Activated naive CD8-positive, alpha-beta T cell treated with anti-CD3 and anti-CD28 coated beads, Interleukin-2, amount 10 ng/mL, durations not matched to agents 7 days and 5 days (primary cell): ENCODE measurements around the gene L3MBTL1. TPM values are rescaled to one million over a fixed set of nuclear protein-coding genes. Genes with fewer than 3 reads are reported as not detected.
"Not testable (repeated sequence)": the region's sequence is repeated elsewhere in the genome, so short reads cannot be mapped to it uniquely, and the experiment has no call there.

ENCODE experiments used
- ATAC-seq: fragments of 150-1000 bp; cut with Tn5 transposase; one replicate; pipeline ENCODE4 v1.10.0; 2021; ENCODE audit warnings: low read depth, moderate library complexity
- POLR2A ChIA-PET: fragments of 350-600 bp; sonication (Branson Sonifier 250); formaldehyde crosslinking; loops from one replicate; lab custom pipeline; 2021; ENCODE audit warnings: antibody characterized with exemption; lab: Charles Lee
- DNase-seq: peaks from one replicate; pipeline ENCODE4 v3.0.0; 2021
- H3K27ac Mint-ChIP-seq: one replicate; pipeline ENCODE4 v1.8.0; 2022; ENCODE audit warnings: mild to moderate bottlenecking, mixed read lengths
- H3K27me3 Mint-ChIP-seq: one replicate; pipeline ENCODE4 v1.8.0; 2022; ENCODE audit warnings: mild to moderate bottlenecking, moderate library complexity, mixed read lengths
- H3K36me3 Mint-ChIP-seq: one replicate; pipeline ENCODE4 v1.8.0; 2021; ENCODE audit warnings: mild to moderate bottlenecking, mixed read lengths
- H3K4me1 Mint-ChIP-seq: one replicate; pipeline ENCODE4 v1.8.0; 2021; ENCODE audit warnings: mixed read lengths
- H3K4me3 Mint-ChIP-seq: one replicate; pipeline ENCODE4 v1.8.0; 2022; ENCODE audit warnings: mild to moderate bottlenecking, moderate library complexity, mixed read lengths
- H3K9me3 Mint-ChIP-seq: one replicate; pipeline ENCODE4 v1.8.0; 2021; ENCODE audit warnings: mixed read lengths
- total RNA-seq, 2 experiments: library from RNA; stranded (reverse); gene quantifications; one replicate each; pipeline ENCODE4 v1.2.3, GENCODE V29; 2021

Gene L3MBTL1
- total RNA-seq, 2 experiments from 2014 or later, result 10.6 to 13.7 TPM

DNA sequence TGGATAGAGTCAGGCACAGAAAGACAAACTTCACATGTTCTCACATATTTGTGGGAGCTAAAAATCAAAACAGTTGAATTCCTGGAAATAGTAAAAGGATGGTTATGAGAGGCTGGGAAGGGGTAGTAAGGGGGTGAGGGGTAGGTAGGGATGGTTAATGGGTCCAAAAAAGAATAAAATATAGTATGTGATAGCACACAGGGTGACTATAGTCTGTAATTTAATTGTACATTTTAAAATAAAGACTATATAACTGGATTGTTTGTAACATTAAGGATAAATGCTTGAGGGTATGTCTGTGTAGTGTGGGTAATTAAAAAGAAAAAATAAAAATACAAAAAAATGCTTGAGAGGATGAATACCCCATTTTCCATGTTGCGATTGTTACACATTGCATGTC, 39.9 kb upstream of the L3MBTL1 start:
- peaks cover 5% of the 10 kb centered on the region for H3K4me1 Mint-ChIP-seq
- peaks cover 20% of the 10 kb centered on the region for H3K36me3 Mint-ChIP-seq
- no peak overlapping the region for H3K27ac Mint-ChIP-seq
- DNase-seq (no peak), ATAC-seq (no peak)
- no peaks in the 10 kb centered on the region for H3K9me3 Mint-ChIP-seq
- H3K27me3 Mint-ChIP-seq, result no peaks in the 10 kb centered on the region
- POLR2A ChIA-PET, result no interaction called here
- no peak overlapping the region for H3K4me3 Mint-ChIP-seq

- H3K9me3 Mint-ChIP-seq, result no peaks in the 10 kb centered on the region
- peaks cover 2% of the 10 kb centered on the region for H3K36me3 Mint-ChIP-seq
- H3K4me3 Mint-ChIP-seq, result no peak overlapping the region
- peaks cover 7% of the 10 kb centered on the region for H3K27me3 Mint-ChIP-seq
- ATAC-seq (no peak), DNase-seq (no peak)
- POLR2A ChIA-PET, result no interaction called here
- H3K27ac Mint-ChIP-seq, result no peak overlapping the region
- peaks cover 2% of the 10 kb centered on the region for H3K4me1 Mint-ChIP-seq
These were observed 34.7 kb upstream of the L3MBTL1 start for GRCh38 chr20:43472671-43473380.

- peaks cover 10% of the 10 kb centered on the region for H3K27me3 Mint-ChIP-seq
- POLR2A ChIA-PET, result no interaction called here
- H3K9me3 Mint-ChIP-seq, result no peaks in the 10 kb centered on the region
- peaks cover 2% of the 10 kb centered on the region for H3K36me3 Mint-ChIP-seq
- no peak overlapping the region for H3K27ac Mint-ChIP-seq
- no peak overlapping the region for H3K4me3 Mint-ChIP-seq
- no peak for DNase-seq
- peaks cover 2% of the 10 kb centered on the region for H3K4me1 Mint-ChIP-seq
- ATAC-seq, result no peak
These were observed 34.2 kb upstream of the L3MBTL1 start for GRCh38 chr20:43473381-43473704.

DNA sequence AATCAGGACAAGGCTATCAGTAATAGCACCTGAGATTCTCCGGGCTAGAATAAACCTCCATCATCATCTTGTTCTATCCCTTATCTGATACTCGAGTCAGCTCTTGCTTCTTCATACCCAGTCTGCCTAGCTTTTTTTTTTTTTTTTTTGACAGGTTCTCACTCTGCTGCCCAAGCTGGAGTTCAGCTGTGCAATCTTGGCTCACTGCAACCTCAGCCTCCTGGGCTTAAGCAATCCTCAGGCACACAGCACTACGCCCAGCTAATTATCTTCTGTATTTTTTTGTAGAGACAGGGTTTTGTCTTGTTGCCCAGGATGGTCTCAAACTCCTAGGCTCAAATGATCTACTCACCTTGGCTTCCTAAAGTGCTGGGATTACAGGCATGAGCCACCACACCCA, 30.3 kb upstream of the L3MBTL1 start:
- Mint-ChIP-seq H3K9me3 (no peaks in the 10 kb centered on the region), H3K27ac (no peak overlapping the region), H3K4me3 (no peak overlapping the region), H3K36me3 (no peaks in the 10 kb centered on the region), H3K4me1 (peaks cover 2% of the 10 kb centered on the region), H3K27me3 (peaks cover 19% of the 10 kb centered on the region)
- POLR2A ChIA-PET, result no interaction called here
- DNase-seq (no peak), ATAC-seq (no peak)

DNA sequence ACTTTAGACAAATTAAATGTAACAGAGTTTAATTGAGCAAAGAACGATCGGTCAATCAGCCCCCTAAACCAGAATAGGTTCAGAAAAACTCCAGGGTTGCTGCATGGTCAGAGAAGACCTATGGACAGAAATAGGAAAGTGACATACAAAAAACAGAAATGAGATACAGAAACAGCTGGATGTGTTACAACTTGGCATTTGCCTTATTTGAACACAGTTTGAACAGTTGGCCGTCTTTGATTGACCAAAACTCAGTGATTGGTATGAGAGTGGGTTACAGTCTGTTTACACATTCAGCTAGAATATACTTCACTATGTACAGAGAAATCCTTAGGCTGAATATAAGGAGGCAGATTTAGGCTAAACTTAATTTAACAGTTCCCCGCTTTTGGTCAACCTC, 29.9 kb upstream of the L3MBTL1 start:
- Mint-ChIP-seq H3K27ac (no peak overlapping the region), H3K4me1 (peaks cover 2% of the 10 kb centered on the region), H3K36me3 (no peaks in the 10 kb centered on the region), H3K4me3 (no peak overlapping the region), H3K27me3 (peaks cover 19% of the 10 kb centered on the region), H3K9me3 (no peaks in the 10 kb centered on the region)
- POLR2A ChIA-PET, result no interaction called here
- ATAC-seq (no peak), DNase-seq (no peak)

DNA sequence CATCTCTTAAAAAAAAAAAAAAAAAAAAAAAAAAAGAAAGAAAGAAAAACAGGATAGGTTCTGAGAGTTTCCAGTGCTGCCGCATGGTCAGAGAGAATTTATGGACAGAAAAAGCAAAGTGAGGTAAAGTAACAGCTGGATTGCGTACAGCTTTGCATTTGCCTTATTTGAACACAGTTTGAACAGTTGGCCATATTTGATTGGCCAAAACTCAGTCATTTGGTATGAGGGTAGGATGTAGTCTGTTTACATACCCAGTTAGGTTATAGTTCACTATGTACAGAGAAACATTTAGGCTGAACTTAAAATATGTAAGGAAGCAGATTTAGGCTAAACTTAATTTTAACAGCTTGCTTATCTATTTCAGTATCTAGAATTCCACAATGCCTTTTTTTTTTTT, 17.5 kb upstream of the L3MBTL1 start:
- no peak for DNase-seq
- H3K27me3 Mint-ChIP-seq, result peaks cover 5% of the 10 kb centered on the region
- H3K4me1 Mint-ChIP-seq, result peaks cover 2% of the 10 kb centered on the region
- H3K27ac Mint-ChIP-seq, result no peak overlapping the region
- H3K4me3 Mint-ChIP-seq, result no peak overlapping the region
- POLR2A ChIA-PET, result no interaction called here
- no peak for ATAC-seq
- peaks cover 11% of the 10 kb centered on the region for H3K9me3 Mint-ChIP-seq
- no peaks in the 10 kb centered on the region for H3K36me3 Mint-ChIP-seq

- H3K4me3 Mint-ChIP-seq, result no peak overlapping the region
- peaks cover 4% of the 10 kb centered on the region for H3K27me3 Mint-ChIP-seq
- ATAC-seq (no peak), DNase-seq (no peak)
- peaks cover 2% of the 10 kb centered on the region for H3K4me1 Mint-ChIP-seq
- no peaks in the 10 kb centered on the region for H3K36me3 Mint-ChIP-seq
- no peak overlapping the region for H3K27ac Mint-ChIP-seq
- peaks cover 11% of the 10 kb centered on the region for H3K9me3 Mint-ChIP-seq
- POLR2A ChIA-PET, result no interaction called here
These were observed 15.4 kb upstream of the L3MBTL1 start for GRCh38 chr20:43492101-43492500.

DNA sequence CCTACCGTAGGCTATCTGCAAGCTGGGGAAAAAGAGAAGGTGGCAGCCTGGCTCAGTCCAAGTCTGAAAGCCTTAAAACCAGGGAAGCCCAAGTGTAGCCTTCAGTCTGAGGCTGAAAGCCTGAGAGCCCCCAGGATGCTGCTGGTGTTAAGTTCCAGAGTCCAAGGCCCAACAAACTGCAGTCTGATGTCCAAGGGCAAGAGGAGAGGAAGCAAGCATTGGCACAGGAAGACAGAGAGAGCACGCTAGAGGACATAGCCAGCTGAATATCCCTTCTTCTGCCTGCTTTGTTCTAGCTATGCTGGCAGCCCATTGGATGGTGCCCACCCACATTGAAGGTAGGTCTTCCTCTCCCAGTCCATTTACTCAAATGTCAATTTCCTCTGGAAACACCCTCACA, 12.1 kb upstream of the L3MBTL1 start:
- no peak overlapping the region for H3K27ac Mint-ChIP-seq
- peaks cover 2% of the 10 kb centered on the region for H3K4me1 Mint-ChIP-seq
- no peak for ATAC-seq
- H3K4me3 Mint-ChIP-seq, result no peak overlapping the region
- H3K36me3 Mint-ChIP-seq, result no peaks in the 10 kb centered on the region
- no peaks in the 10 kb centered on the region for H3K27me3 Mint-ChIP-seq
- no peaks in the 10 kb centered on the region for H3K9me3 Mint-ChIP-seq
- no peak for DNase-seq
- POLR2A ChIA-PET, result no interaction called here

DNA sequence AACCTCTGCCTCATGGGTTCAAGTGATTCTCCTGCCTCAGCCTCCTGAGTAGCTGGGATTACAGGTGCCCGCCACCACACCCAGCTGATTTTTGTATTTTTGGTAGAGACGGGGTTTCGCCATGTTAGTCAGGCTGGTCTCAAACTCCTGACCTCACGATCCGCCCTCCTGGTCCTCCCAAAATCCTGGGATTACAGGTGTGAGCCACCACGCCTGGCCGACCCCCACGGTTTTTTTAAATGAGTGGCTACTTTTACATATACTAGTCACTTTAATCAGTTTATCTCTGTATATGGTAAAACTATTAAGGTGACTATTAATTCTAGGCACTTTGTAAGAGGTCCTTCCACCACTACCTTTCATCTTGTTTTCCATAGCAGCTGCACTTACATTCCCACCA, 5.5 kb upstream of the L3MBTL1 start:
- DNase-seq, H3K4me3 Mint-ChIP-seq, H3K36me3 Mint-ChIP-seq, H3K27ac Mint-ChIP-seq, ATAC-seq, H3K4me1 Mint-ChIP-seq, POLR2A ChIA-PET, H3K9me3 Mint-ChIP-seq: not testable (repeated sequence)
- peaks cover 32% of the 10 kb centered on the region for H3K27me3 Mint-ChIP-seq

GRCh38 chr20:43506238-43506637, 1.3 kb upstream of the L3MBTL1 start:
- peaks cover 3% of the 10 kb centered on the region for H3K4me1 Mint-ChIP-seq
- peaks cover 52% of the 10 kb centered on the region for H3K27me3 Mint-ChIP-seq
- ATAC-seq, result no peak
- no peaks in the 10 kb centered on the region for H3K9me3 Mint-ChIP-seq
- no peak overlapping the region for H3K4me3 Mint-ChIP-seq
- no peaks in the 10 kb centered on the region for H3K36me3 Mint-ChIP-seq
- no peak overlapping the region for H3K27ac Mint-ChIP-seq
- POLR2A ChIA-PET, result no interaction called here
- no peak for DNase-seq

DNA sequence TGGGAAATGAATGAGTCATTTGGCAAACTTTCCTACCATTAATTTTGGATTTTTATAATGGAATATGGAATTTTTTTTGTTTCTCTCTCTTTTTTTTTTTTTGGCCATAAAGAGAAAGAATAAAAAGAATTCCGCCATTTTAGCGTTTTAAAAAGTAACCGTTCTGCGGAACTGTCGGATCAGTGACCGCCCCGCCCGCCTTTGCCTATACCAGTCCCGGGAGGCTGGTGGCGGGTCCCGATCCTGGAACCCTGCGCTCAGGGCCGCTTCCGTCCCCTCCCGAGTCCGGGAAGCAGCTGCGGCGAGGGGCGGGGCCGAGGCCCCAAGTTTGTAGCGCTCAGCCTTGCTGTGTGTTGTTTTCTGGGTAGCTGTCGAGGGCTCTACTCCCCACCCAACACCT, 609 bp downstream of the L3MBTL1 start:
- Mint-ChIP-seq H3K36me3 (no peaks in the 10 kb centered on the region), H3K27ac (no peak overlapping the region), H3K4me1 (peaks cover 3% of the 10 kb centered on the region), H3K9me3 (no peaks in the 10 kb centered on the region), H3K4me3 (peak overlapping the region; percentile 61), H3K27me3 (peaks cover 50% of the 10 kb centered on the region)
- no peak for DNase-seq
- ATAC-seq, result peak; percentile 35
- POLR2A ChIA-PET, result interaction anchor here (0.6 kb wide), 1 partner anchor 47 kb away, joined by 3 read pairs; no protein-coding TSS in a partner anchor

- H3K36me3 Mint-ChIP-seq, result no peaks in the 10 kb centered on the region
- ATAC-seq, result no peak
- H3K4me3 Mint-ChIP-seq, result peak overlapping the region; percentile 61
- POLR2A ChIA-PET, result interaction anchor here (0.6 kb wide), 1 partner anchor 47 kb away, joined by 3 read pairs; no protein-coding TSS in a partner anchor
- peaks cover 3% of the 10 kb centered on the region for H3K4me1 Mint-ChIP-seq
- no peak overlapping the region for H3K27ac Mint-ChIP-seq
- H3K27me3 Mint-ChIP-seq, result peaks cover 46% of the 10 kb centered on the region
- no peaks in the 10 kb centered on the region for H3K9me3 Mint-ChIP-seq
- DNase-seq, result no peak
These were observed 1.1 kb downstream of the L3MBTL1 start for GRCh38 chr20:43508604-43509040.

DNA sequence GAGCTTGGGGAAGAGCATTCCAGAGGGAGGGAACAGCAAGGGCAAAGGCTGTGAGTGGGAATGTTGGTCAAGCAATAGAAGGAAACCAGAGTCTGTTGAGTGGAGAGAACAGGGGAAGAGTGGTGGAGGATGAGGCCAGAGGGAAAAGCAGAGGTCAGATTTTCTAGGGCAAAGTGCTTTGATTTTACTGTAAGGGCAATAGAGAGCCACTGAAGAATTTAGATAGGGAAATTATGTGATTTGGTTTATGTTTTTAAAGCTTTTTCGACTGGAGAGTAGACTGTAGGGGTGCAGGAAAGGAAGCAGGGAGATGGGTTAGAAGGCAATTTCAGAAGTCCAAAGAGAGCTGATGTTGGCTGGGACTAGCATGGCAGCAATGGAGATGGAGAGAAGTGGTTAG, 4.4 kb downstream of the L3MBTL1 start:
- Mint-ChIP-seq H3K27ac (no peak overlapping the region), H3K27me3 (peaks cover 25% of the 10 kb centered on the region), H3K4me1 (peaks cover 5% of the 10 kb centered on the region), H3K9me3 (no peaks in the 10 kb centered on the region), H3K4me3 (no peak overlapping the region), H3K36me3 (no peaks in the 10 kb centered on the region)
- ATAC-seq (no peak), DNase-seq (no peak)
- POLR2A ChIA-PET, result no interaction called here

DNA sequence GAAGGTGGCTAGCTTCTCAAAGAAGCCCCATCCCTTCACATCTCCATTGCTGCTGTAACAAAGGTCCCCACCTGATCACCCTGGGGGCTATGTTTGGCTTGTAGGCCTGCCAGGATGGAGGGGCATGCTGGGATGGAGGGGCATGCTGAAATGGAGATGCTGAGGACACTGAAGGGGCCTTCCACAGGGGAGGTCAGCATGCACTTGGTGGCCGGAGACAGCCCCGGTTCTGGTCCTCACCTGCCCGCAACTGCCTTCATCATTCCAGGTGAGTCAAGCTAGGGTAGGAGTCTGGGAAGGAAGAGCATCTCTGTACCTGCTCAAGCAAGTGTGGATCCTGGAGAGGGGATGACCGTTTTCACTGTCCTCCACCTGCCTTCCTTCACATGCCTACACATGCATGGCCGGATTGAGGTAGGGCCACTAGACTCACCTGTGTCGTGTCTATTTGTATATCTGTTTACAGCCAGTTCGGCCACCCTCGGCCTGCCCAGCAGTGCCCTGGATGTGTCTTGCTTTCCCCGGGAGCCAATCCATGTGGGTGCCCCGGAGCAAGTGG, 6.0 kb downstream of the L3MBTL1 start:
- ATAC-seq (no peak), DNase-seq (no peak)
- H3K27me3 Mint-ChIP-seq, result peaks cover 14% of the 10 kb centered on the region
- peak overlapping the region; percentile 91 for H3K4me3 Mint-ChIP-seq
- POLR2A ChIA-PET, result interaction anchor here (0.6 to 2.5 kb wide), 4 partner anchors 43 to 1820 kb away, joined by 3 to 26 read pairs (median 4); partner anchors contain the start of gene SRSF6
- peak overlapping the region; percentile 48 for H3K27ac Mint-ChIP-seq
- H3K4me1 Mint-ChIP-seq, result peaks cover 5% of the 10 kb centered on the region
- no peaks in the 10 kb centered on the region for H3K36me3 Mint-ChIP-seq
- no peaks in the 10 kb centered on the region for H3K9me3 Mint-ChIP-seq
